MCF 10A (cell line): ENCODE data around the gene LMCD1. TPM values are rescaled to one million over a fixed set of nuclear protein-coding genes. Genes with fewer than 3 reads are reported as not detected.
A peak's percentile ranks its signal among the peaks of the same experiment; 100 is the strongest.

Experiments used
- Bru-seq: library from RNA; stranded (reverse); fragments of 400-500 nt; gene quantifications from one replicate; lab custom pipeline; 2021; lab: Mats Ljungman, UMichigan
- BruChase-seq, 2 experiments: library from RNA; stranded (reverse); fragments of 400-500 nt; gene quantifications; one replicate each; lab custom pipeline; 2021; lab: Mats Ljungman, UMichigan
- BruUV-seq: library from RNA; stranded (reverse); fragments of 400-500 nt; replicated peaks from 2 replicates; lab custom pipeline; 2021; lab: Mats Ljungman, UMichigan
- CTCF ChIA-PET: fragments of 300-600 bp; sonication (Branson Sonifier 250); formaldehyde crosslinking; extraction: SDS; loops from one replicate; lab custom pipeline; 2021; ENCODE audit warnings: antibody characterized with exemption, inconsistent platforms; lab: Yijun Ruan, JAX
- POLR2A ChIA-PET: fragments of 300-600, 350-650 bp; sonication (Branson Sonifier 250); formaldehyde crosslinking; extraction: SDS; loops from one replicate; lab custom pipeline; 2020; ENCODE audit warnings: antibody characterized with exemption, inconsistent platforms; lab: Yijun Ruan, JAX
- DNase-seq: peaks from one replicate; pipeline ENCODE4 v3.0.0-alpha.2; 2018; ENCODE audit not compliant: unreplicated experiment
- H3K27ac Mint-ChIP-seq: one replicate; pipeline ENCODE4 v1.8.0; 2022; ENCODE audit warnings: mild to moderate bottlenecking, low read depth, mixed read lengths; ENCODE audit not compliant: unreplicated experiment
- H3K27me3 Mint-ChIP-seq: one replicate; pipeline ENCODE4 v1.8.0; 2022; ENCODE audit warnings: mixed read lengths; ENCODE audit not compliant: insufficient read depth, unreplicated experiment
- H3K36me3 Mint-ChIP-seq: one replicate; pipeline ENCODE4 v1.8.0; 2022; ENCODE audit warnings: mild to moderate bottlenecking, moderate library complexity, mixed read lengths; ENCODE audit not compliant: insufficient read depth, unreplicated experiment
- H3K4me1 Mint-ChIP-seq: one replicate; pipeline ENCODE4 v1.8.0; 2022; ENCODE audit warnings: mixed read lengths; ENCODE audit not compliant: insufficient read depth, unreplicated experiment
- H3K4me3 Mint-ChIP-seq: one replicate; pipeline ENCODE4 v1.8.0; 2022; ENCODE audit warnings: mild to moderate bottlenecking, moderate library complexity, mixed read lengths; ENCODE audit not compliant: unreplicated experiment
- H3K9me3 Mint-ChIP-seq: one replicate; pipeline ENCODE4 v1.8.0; 2022; ENCODE audit warnings: mixed read lengths; ENCODE audit not compliant: unreplicated experiment
- intact Hi-C: fragments of 100-400 bp; cut with micrococcal nuclease; formaldehyde crosslinking; loops from 2 replicates; pipeline ENCODE4 v1.14.1; 2022
- long read RNA-seq: library from polyadenylated mRNA; stranded (forward); transcript quantifications from one replicate; pipeline ENCODE4 v2.0.0, GENCODE V29; 2022
- total RNA-seq: library from RNA; stranded (reverse); gene quantifications from 2 replicates; pipeline ENCODE4 v1.2.3, GENCODE V29; 2022
- TF ChIP-seq, protein P1 (sequence below): fragments of 200-600 bp; IDR thresholded peaks from one replicate; pipeline ENCODE4 v1.8.0; 2022; ENCODE audit warnings: antibody characterized with exemption, mild to moderate bottlenecking; ENCODE audit not compliant: unreplicated experiment

LMCD1 gene, protein sequence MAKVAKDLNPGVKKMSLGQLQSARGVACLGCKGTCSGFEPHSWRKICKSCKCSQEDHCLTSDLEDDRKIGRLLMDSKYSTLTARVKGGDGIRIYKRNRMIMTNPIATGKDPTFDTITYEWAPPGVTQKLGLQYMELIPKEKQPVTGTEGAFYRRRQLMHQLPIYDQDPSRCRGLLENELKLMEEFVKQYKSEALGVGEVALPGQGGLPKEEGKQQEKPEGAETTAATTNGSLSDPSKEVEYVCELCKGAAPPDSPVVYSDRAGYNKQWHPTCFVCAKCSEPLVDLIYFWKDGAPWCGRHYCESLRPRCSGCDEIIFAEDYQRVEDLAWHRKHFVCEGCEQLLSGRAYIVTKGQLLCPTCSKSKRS
- total RNA-seq: 0.63 and 0.83 TPM in 2 replicates
- percentile 21 among the genes with signal in this experiment for Bru-seq, nascent RNA
- BruChase-seq, experiment 1, labeled RNA remaining after a 6-hour chase: percentile 8 among the genes with signal in this experiment
- BruChase-seq, experiment 2, labeled RNA remaining after a 2-hour chase: percentile 19 among the genes with signal in this experiment
- long read RNA-seq, full-length matches to known transcripts: 3 of 4 reads
- long read RNA-seq, partial matches to known transcripts: 0 of 4 reads
- long read RNA-seq, other reads (novel, unspliced or antisense): 1 of 4 reads

DNA sequence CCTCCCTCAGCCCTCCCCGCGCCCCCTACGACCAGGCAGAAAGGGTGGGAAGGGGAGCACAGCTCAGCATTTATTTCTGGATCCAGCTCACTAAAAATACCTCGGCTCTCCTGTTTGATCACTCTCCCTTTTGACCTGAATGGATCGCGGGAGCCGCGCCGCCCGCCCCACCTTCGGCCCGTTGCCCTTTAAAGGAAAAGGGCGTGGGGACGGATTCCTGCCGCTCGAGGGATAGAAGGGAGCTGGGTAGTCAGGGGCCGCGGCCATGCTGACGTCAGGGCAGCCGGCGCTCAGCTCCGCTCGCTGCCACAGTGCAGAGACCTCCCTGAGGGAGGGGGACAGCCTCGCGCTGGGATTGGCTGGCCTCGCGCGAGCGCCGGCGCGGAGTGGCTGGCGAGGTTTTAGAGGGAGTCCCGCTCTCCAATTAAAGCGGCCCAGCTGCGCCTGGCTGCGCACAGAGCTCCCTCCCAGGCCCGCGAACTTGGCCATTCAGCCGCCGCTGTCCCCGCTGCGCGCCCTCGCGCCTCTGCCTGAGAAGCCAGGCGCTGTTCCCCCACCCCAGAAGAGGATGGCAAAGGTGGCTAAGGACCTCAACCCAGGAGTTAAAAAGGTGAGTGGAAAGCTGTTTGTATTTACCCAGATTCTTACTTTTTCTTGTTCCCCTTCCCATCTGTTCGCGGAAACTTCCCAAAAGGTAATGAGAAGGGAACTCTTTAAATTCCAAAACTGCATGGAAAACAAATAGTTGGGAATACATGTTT lies at the start of gene LMCD1:
Gene LMCD1 (plus strand): TSS at position 453 of the 761 bp plus-strand sequence. CDS start 116 bp downstream, at position 569.
- intact Hi-C loops: loop anchor here (1.0 kb wide), 1 partner anchor 11 kb away; no protein-coding TSS in a partner anchor
- DNase-seq: peak; percentile 86
- H3K9me3 Mint-ChIP-seq: no peaks in the 10 kb centered on the region
- no TSS peak for BruUV-seq
- CTCF ChIA-PET: interaction anchor here (0.6 kb wide), 1 partner anchor 10 kb away, joined by 3 read pairs; no protein-coding TSS in a partner anchor
- POLR2A ChIA-PET: interaction anchor here (0.7 to 1.3 kb wide), 2 partner anchors 11 to 13 kb away, joined by 3 read pairs; no protein-coding TSS in a partner anchor
- H3K27me3 Mint-ChIP-seq: no peaks in the 10 kb centered on the region
- no peak within 1 kb of the TSS for H3K27ac Mint-ChIP-seq
- H3K4me3 Mint-ChIP-seq: peak within 1 kb of the TSS; percentile 75
- TF ChIP-seq, protein P1, sequence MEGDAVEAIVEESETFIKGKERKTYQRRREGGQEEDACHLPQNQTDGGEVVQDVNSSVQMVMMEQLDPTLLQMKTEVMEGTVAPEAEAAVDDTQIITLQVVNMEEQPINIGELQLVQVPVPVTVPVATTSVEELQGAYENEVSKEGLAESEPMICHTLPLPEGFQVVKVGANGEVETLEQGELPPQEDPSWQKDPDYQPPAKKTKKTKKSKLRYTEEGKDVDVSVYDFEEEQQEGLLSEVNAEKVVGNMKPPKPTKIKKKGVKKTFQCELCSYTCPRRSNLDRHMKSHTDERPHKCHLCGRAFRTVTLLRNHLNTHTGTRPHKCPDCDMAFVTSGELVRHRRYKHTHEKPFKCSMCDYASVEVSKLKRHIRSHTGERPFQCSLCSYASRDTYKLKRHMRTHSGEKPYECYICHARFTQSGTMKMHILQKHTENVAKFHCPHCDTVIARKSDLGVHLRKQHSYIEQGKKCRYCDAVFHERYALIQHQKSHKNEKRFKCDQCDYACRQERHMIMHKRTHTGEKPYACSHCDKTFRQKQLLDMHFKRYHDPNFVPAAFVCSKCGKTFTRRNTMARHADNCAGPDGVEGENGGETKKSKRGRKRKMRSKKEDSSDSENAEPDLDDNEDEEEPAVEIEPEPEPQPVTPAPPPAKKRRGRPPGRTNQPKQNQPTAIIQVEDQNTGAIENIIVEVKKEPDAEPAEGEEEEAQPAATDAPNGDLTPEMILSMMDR: no peak
- H3K36me3 Mint-ChIP-seq: no peaks in the 10 kb centered on the region
- H3K4me1 Mint-ChIP-seq: peaks cover 21% of the 10 kb centered on the region

DNA sequence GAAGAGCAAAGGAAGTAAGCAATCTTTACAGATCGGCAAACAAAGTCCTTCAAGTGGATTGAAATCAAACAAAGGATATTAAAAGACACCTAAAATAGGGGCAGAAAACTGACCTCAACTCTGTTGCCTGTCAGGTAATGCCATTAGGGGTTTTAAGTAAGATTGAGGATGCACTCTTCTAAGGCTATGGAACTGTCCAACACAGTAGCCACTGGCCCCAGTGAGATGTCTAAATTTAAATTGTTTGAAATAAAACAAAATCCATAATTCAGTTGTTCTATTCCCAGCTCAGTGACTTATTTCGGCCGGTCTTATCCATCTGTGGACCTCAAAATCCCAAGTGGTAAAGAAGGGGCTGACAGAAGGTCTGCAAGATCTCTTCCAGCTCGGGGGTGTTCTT lies 49.5 kb upstream of the LMCD1 start:
- CTCF ChIA-PET: interaction anchor here (2.3 kb wide), 1 partner anchor 10 kb away, joined by 13 read pairs; no protein-coding TSS in a partner anchor
- H3K36me3 Mint-ChIP-seq: peaks cover 6% of the 10 kb centered on the region
- H3K27me3 Mint-ChIP-seq: no peaks in the 10 kb centered on the region
- BruUV-seq: no TSS peak
- TF ChIP-seq, protein P1: no peak
- no peaks in the 10 kb centered on the region for H3K9me3 Mint-ChIP-seq
- DNase-seq: no peak
- H3K4me3 Mint-ChIP-seq: no peak overlapping the region
- H3K4me1 Mint-ChIP-seq: no peaks in the 10 kb centered on the region
- intact Hi-C loops: no loop called here
- H3K27ac Mint-ChIP-seq: no peak overlapping the region
- POLR2A ChIA-PET: no interaction called here

DNA sequence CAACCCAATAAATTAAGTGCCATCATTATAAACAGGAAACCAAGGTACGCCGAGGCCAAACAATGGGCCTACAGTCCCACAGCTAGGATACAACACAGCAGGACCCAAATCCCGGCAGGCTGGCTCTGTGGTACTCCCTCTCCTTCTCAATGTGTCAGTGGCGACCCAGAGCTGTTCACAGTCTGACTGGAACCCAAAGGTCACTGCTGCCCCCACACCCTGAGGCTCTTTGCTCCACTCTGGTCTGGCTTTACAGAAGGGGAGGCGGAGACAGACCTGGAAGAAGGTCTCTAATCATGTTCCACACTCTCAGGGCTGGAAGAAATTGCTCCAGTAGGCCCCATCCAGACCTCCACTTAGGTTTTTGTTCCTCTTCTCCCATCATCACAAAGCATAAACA lies 48.5 kb upstream of the LMCD1 start:
- intact Hi-C loops: no loop called here
- H3K36me3 Mint-ChIP-seq: peaks cover 6% of the 10 kb centered on the region
- TF ChIP-seq, protein P1: no peak
- no peak for DNase-seq
- ChIA-PET POLR2A (no interaction called here), CTCF (interaction anchor here (0.6 to 2.3 kb wide), 3 partner anchors 11 to 147 kb away, joined by 3 to 13 read pairs (median 4); no protein-coding TSS in a partner anchor)
- H3K27ac Mint-ChIP-seq: no peak overlapping the region
- H3K4me3 Mint-ChIP-seq: no peak overlapping the region
- H3K9me3 Mint-ChIP-seq: no peaks in the 10 kb centered on the region
- H3K4me1 Mint-ChIP-seq: no peaks in the 10 kb centered on the region
- BruUV-seq: no TSS peak
- no peaks in the 10 kb centered on the region for H3K27me3 Mint-ChIP-seq
